Erythroblast (primary cell): ENCODE data around the gene HNRNPUL1.

Source experiments
- GATA1 ChIP-seq: IDR thresholded peaks from 2 replicates; pipeline ENCODE4 v1.6.1; 2011; ENCODE audit warnings: low read depth, mild to moderate bottlenecking, control low read depth, low read length, moderate library complexity
- POLR2A ChIP-seq: IDR thresholded peaks from 2 replicates; pipeline ENCODE4 v1.6.1; 2011; ENCODE audit warnings: mild to moderate bottlenecking, low read length

GRCh38 chr19:41263042-41263849 is 926 bp upstream of the HNRNPUL1 start:
- TF ChIP-seq POLR2A (peak; percentile 97), GATA1 (no peak)
